Stimulated activated CD4-positive, alpha-beta T cell treated with anti-CD3 and anti-CD28 coated beads, Interleukin-2, amount 100 ng/mL, for 48 hours (primary cell): Measurements from ENCODE around the gene EPN3.

ENCODE experiments used
- DNase-seq, 2 donors: peaks; one replicate each; pipeline ENCODE4 v3.0.0-alpha.2; 2020

EPN3 gene

DNA sequence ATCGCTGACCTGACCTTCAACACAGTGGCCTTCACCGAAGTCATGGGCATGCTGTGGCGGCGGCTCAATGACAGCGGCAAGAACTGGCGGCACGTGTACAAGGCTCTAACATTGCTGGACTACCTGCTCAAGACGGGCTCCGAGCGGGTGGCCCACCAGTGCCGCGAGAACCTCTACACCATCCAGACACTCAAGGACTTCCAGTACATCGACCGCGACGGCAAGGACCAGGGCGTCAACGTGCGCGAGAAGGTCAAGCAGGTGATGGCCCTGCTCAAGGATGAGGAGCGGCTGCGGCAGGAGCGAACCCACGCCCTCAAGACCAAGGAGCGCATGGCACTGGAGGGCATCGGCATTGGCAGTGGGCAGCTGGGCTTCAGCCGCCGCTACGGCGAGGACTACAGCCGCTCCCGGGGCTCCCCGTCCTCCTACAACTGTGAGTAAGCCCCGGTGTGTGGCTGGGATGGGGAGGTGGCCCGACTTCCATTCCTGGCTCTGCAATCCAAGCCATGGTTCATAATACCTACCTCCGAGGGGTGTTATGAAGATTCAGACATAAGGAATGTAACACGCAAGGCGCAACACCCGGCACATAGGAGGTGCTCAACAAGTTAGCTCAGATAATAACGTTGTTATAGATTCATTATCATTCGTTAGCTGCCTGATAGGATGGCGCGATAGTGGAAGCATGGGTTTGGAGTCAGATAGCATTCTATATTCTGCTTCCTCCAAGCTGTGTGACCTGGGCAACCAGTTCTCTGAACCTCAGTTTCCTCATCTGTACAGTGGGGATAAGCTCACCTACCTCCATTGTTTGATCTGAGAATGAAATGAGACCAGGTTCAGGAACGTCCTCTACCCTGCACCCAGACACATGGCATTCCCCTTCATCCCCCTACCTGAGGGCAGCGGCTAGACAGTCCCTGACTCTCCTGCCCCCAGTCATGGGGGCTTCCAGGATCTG lies 4.4 kb downstream of the EPN3 start:
- no peak for DNase-seq

DNA sequence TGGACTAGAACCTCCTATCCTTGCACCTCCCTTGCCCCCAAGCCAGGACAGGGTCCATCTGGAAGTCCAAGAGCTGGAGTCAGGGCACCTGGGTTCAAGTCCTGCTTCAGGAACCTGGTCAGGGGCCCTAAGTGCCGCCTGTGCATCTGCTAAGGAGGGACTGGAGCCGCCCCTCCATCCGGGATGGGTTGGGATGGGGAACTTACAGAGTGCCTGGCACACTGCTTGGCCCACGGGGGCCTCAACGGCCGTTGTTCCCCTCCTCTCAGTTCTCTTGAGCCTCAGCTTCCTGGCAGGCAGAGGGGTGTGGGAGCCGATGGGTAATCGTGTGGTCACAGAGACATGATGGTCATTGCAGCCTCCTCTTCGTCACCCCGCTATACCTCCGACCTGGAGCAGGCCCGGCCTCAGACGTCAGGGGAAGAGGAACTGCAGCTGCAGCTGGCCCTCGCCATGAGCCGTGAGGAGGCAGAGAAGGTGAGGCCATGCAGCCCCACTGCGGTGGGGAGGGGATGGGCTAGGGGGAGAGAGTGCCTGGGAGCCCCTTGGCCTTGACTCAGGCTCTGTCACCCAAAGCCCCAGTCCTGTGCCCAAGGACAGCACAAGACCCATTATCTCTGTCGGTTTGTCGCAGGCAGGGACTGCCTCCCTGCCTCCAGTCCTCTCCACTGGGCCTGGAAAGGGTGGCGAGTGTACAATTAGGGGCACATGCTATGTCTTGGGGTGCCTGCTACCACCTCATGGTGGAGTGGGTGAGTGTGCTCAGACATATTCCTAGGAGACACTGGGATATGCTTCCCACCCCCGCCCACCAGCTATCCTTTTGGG lies 5.4 kb downstream of the EPN3 start:
- DNase-seq, result no peak

DNA sequence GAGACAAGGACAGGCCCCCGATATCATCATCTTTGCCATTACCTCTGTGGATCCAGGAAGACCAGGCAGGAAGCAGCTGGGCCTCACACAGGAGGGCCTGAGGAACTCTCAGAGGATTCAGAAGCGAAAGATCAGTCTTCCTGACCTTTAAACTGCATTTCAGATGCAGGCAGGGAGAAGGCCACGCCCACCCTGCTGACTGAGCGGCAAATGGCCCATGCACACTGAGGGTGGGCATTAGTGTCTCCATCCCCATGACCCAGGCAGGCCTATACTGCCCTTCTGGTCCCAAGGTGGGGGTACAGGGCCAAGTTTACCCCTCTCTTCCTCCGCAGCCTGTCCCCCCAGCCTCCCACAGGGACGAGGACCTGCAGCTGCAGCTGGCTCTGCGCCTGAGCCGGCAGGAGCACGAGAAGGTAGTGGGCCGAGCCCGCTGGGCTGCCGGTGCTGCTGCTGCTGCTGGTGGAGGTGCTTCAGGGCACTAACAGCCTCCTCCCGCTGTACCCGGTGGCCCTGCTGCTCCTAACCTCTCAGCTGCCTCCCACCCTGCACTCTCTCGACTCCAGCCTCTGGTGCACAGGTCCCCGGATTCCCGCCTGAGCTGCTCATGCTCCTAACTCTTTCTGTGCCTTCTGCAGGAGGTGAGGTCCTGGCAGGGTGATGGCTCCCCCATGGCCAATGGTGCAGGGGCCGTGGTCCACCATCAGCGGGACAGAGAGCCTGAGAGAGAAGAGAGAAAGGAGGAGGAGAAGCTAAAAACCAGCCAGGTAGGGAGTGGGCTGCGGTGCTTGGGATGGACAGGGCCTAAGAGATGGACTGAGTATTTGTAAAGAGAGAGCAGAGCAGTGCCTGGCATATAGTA lies 6.2 kb downstream of the EPN3 start:
- no peak for DNase-seq

DNA sequence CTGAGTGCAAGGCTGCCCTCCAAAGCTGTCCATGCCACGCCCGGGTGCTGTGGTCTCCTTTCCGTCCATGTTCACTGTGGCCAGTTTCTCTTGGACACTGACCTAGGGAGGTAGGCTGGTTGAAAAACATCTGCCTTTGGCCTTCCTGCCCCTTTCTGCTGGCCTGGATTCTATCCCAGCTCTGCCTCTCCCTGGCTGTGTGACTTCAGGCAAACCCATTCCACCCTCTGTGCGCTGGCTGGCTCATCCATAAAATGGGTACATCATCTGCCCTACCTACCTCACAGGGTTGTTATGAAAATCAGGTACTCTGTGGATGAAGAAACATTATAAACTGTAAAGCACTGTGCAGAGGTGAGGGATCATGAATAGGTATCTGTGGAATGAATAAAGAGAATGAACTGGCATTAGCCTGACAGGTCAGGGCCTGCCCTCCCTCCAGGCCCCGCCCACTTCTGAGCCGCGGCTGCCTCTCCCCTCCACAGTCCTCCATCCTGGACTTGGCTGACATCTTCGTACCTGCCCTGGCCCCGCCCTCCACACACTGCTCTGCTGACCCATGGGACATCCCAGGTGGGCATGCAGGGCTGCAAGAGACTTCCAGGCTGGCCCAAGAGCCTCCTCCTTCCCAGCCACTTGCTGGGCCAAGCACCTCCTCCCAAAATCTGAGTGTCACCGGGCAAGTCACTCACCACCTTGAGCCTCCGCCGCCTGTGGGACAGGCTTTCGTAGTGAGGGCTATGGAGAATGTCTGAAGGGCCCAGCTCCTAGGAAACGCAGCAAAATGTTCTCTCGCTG lies 7.4 kb downstream of the EPN3 start:
- DNase-seq, result no peak

DNA sequence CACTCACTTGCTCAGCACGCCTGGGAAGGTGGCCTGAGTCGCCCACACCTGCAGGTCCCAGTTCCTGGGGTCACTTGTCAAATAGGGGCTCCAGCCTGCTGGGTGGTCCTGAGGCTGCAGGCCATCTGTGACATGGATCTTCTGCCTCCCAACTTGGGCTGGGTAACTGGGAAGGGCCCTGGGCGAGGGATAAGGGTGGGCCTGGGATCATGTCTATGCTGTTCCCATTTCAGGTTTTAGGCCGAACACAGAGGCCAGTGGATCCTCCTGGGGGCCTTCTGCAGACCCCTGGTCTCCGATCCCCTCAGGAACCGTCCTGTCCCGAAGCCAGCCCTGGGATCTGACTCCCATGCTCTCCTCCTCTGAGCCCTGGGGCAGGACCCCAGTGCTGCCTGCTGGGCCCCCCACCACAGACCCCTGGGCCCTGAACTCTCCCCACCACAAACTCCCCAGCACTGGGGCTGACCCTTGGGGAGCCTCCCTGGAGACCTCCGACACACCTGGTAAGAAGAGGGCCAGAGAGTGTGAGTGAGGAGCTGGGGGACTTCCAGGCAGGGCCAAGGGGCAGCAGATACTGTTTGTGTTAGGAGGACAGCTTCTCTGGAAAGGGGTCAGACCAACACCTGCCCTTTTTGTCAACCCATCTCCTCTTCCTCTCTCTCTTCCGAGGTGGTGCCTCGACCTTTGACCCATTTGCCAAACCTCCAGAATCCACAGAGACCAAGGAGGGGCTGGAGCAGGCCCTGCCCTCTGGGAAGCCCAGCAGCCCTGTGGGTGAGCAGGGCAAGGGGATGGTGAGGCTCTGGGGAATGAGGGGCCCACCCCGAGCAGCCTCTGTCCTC lies 8.2 kb downstream of the EPN3 start:
- DNase-seq, result no peak

DNA sequence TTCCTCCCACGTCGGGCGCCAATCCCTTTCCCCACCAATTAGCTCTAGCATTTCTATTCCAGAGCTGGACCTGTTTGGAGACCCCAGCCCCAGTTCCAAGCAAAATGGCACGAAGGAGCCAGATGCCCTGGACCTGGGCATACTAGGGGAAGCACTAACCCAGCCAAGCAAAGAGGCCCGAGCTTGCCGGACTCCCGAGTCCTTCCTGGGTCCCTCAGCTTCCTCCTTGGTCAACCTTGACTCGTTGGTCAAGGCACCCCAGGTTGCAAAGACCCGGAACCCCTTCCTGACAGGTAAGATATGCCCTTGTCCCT lies 8.8 kb downstream of the EPN3 start:
- DNase-seq, result no peak

DNA sequence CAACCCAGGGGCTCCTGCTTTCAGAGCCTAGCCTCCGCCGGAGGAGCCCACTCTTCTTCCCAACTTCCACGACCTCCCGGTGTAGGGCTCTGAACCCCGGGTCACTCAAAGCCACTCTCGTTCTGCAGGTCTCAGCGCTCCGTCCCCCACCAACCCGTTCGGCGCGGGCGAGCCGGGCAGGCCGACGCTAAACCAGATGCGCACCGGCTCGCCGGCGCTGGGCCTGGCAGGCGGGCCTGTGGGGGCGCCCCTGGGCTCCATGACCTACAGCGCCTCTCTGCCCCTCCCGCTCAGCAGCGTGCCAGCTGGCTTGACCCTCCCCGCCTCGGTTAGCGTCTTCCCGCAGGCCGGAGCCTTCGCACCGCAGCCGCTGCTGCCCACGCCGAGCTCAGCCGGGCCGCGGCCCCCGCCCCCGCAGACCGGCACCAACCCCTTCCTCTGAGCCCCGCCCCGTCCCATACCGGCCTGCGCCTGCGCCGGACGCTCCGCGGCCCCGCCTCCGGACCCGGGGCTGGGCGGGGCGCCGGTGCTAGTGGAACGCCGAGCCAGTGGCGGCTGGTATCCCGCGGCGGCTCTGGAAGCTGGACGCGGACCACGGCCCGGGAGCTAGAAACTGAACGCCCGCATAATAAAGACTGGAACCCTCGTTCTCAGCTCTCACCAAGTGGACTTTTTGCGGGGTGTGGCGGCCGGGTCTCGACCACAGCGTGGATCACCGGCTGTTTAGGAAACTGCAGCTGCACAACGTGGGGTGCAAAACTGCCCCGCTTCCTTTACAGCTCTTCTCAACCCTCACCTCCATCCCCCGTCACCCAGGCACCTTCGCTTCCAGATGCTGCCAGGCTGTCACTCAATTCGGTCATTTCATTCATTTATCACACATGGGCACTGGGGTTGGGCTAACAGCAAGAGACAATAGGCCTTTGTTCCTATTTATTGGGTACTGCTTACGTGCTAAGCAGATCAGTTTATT lies 9.5 kb downstream of the EPN3 start:
- peak; percentile 81 for DNase-seq

DNA sequence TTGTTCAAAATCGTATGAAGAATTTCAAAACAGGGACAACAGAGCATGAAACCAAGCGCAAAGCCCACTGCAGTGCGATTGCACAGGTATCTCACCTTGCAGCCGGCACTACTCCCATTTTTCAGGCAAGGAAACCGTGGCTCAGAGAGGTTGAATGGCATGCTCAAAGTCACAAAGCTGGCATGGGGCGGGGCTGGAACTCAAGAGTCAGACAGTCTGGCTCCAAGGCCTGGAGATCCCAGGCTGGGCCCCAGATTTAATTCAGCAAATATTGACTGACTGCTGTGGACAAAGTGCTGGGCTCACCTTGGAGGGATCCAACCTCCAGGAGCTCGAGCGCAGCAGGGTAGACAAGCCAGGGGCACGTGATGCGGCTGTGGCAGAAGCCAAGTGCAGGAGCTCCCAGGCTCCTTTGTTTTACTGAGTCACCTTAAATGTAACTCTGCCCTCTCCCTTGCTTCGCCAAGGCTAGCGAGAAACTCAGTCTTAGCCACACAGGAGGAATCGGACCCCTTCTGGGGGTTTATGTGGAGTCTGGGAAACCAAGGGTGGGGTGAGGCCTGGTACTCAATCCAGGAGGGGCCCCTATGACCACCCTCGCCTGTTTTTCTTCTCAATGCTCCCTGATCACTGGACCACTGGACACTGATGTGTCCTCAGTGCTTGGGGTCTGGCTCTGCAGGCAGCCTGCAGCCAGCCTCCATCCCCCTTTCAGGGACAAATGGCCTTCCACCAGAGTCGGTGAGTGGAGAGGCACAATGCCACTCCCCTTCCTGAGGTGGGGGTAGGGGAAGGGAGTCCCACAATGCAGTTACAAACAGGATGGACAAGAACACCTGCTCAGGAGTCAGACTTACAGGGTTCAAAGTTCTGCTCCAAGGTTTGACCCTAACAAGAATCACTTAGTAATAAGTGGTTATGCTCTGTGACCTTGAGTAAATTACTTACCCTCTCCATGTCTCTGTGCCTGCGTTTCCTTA lies 10.6 kb downstream of the EPN3 start:
- DNase-seq, result no peak

DNA sequence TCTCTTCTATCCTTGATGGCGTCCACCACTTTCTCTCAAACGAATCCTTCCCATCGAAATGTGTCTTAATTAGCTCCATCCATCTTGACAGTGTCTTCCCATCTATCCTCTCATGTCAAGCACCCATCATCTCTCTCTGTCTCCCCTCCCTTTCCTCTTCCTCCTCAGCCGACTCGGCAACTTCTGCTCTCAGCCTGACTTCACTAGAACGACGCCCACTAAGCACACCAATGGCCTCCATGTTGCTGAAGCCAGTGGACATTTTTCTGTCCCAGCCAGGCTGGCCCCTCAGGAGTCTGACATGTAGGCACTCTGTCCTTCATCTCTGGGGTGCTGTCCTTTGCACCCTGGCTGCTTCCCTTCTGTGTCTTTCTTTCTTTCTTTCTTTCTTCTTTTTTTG lies 12.0 kb downstream of the EPN3 start:
- DNase-seq, result no peak

DNA sequence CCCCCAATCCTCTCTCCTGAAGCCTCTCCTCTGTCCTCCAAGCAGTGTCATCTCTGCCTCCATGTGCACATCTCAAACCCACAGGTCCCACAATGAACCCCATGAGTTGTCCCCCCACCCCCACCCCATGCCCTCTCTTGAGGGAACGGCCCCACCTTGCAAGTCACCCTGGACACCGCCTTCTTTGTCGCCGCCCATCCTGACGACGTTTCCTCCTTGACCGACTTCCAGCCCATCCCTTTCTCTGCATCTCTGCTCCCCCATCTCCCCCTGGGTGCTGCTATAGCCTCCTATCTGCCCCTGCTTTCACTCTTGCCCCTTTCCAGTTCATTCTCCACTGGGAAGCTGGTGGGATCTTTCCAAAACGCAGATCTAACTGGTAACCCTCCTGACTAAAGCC lies 12.8 kb downstream of the EPN3 start:
- no peak for DNase-seq

DNA sequence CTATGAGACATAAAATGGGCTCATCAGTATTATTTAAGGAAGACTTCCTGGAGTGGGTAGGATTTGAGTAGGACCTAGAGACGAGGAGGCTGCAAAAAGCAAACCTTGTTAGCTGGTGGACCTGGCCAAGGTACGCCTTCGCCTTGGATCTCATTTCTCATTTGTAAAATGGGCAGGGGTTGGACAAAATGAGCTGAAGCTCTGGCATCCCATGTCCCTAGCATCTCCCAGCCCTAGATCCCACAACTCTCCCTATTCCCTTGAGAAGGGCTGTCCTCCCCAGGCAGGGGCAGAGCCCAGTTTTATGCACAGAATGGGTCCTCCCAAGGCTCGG lies 14.1 kb downstream of the EPN3 start:
- DNase-seq, result no peak

DNA sequence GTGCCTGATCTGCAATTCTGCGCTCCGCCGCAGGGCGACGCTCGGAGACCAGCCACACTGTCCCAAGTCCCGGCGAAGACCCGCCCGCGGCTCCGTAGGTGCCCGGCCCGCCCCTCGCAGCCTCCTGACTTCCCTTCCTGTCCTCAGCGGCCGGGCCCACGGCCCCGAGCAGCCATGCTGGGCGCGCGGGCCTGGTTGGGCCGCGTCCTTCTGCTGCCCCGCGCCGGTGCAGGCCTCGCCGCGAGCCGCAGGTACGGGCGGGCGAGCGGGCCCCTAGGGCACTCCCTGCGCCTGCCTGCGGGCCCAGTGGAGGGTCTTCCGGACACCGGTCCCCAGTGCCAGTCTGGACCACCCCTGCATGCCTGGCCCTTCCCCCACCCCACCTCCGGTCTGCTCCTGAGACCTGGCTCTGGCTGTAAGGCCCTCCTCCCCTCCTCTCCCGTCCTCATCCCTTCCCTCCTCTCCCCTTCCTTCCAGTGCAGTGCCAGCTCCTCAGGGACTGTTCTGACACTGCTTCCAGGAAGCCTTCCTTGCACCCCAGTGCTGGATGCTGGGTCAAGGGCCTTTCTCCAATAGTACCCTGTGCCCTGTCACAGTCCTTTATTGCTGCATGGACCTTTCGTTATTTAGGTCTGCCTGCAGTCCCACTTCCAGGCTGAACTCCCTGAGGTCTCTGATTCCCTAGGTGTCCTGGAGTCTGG lies 14.7 kb downstream of the EPN3 start, which contains the start of gene SPATA20:
Gene SPATA20, plus strand, starts transcription at position 140 of the 701 bp plus-strand sequence. Its CDS starts 35 bp downstream, at position 175.
- DNase-seq, result peak; percentile 77 to 84

DNA sequence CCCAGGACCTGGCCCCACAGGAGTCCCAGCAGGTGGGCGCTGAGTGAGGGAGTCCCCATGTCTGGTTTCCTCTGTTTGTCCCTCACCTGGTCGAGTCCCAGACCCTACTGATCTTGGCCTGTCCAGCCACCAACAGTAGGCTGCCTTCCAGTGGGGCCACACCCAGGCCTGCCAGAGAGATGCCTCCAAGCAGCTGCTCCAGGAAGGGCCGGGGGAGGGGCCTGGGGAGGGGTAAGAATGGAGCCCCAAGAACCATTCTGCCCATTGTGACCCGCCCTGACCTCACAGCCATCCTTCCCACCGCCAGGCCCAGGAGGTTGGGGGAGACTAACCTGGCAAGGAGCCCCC lies 15.2 kb downstream of the EPN3 start:
- DNase-seq, result no peak

DNA sequence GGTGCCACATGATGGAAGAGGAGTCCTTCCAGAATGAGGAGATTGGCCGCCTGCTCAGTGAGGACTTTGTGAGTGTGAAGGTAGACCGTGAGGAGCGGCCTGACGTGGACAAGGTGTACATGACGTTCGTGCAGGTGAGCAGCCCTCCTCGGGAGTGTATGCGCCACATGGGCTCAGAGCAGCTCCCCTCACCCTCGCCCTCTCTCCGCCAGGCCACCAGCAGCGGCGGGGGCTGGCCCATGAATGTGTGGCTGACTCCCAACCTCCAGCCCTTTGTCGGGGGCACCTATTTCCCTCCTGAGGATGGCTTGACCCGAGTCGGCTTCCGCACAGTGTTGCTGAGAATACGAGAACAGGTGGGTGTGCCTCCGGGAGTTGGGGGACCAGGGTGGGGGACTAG lies 16.3 kb downstream of the EPN3 start:
- no peak for DNase-seq

DNA sequence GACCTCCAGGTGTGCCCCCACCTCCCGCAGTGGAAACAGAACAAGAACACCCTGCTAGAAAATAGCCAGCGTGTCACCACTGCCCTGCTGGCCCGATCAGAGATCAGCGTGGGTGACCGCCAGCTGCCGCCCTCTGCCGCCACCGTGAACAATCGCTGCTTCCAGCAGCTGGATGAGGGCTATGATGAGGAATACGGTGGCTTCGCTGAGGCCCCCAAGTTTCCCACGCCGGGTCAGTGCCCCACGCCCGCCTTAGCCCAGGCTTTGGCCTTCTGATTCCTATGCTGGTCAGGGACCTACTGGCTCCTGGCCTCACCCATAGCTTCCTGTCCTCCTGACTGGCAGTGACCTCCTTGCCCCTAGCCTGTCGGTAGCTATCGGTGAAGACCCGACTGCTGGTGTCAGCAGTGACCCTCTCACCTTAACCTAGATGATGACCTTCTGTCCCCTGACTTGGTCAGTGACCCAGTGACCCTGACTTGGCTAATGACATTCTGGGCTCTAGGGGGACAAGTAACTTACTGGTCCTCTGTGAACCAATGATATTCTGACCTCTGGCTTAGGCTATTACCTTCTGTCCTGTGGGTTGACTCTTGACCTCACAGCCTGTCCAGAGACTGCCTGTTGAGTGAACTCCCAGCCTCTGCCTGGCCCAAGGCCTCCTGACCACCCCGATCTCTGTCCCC lies 16.9 kb downstream of the EPN3 start:
- no peak for DNase-seq

DNA sequence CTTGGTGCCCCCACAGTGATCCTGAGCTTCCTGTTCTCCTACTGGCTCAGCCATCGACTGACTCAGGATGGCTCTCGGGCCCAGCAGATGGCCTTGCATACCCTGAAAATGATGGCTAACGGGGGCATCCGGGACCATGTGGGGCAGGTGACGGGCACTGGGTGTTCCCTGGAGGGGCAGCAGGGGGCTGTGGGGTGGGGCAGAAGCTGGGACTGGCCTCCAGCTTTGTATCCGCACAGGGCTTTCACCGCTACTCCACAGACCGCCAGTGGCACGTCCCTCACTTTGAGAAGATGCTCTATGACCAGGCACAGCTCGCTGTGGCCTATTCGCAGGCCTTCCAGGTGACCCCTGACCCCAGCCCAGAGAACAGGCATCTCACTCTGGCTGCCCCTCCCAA lies 17.4 kb downstream of the EPN3 start:
- no peak for DNase-seq

DNA sequence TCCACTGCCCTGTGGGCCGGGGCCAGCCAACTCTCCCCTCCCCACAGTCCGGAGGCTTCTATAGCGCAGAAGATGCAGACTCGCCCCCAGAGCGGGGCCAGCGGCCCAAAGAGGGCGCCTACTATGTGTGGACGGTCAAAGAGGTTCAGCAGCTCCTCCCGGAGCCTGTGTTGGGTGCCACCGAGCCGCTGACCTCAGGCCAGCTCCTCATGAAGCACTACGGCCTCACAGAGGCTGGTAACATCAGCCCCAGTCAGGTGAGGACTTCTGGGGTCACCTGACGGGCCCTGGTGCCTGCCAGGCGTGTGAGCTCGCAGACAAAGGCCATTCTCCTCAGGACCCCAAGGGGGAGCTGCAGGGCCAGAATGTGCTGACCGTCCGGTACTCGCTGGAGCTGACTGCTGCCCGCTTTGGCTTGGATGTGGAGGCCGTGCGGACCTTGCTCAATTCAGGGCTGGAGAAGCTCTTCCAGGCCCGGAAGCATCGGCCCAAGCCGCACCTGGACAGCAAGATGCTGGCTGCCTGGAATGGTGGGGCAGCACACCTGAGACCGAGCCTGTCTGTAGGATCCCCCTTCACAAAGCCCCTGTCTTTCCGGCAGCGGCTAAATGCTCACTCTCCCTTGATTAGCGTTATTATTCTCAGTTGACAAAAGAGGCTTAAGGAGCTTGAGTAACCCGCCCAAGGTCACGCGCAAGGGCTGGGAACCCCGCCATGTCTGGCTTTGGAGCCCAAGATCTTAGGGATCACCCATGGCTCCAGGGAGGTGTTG lies 18.3 kb downstream of the EPN3 start:
- no peak for DNase-seq
